Mesodermal cell (in vitro differentiated cells): ENCODE results near the gene MAP4. TPM values are rescaled to one million over a fixed set of nuclear protein-coding genes. Genes with fewer than 3 reads are reported as not detected.
A peak's percentile ranks its signal among the peaks of the same experiment; 100 is the strongest.
"Not testable (repeated sequence)": the region's sequence is repeated elsewhere in the genome, so short reads cannot be mapped to it uniquely, and the experiment has no call there.

Source experiments
- H3K27ac ChIP-seq: 2 replicates; pipeline ENCODE4 v1.7.0; 2013; ENCODE audit warnings: mild to moderate bottlenecking, low read depth, low read length, moderate library complexity; ENCODE audit not compliant: severe bottlenecking
- H3K36me3 ChIP-seq: 2 replicates; pipeline ENCODE4 v1.7.1; 2013; ENCODE audit warnings: mild to moderate bottlenecking, low read length, moderate library complexity; ENCODE audit not compliant: control insufficient read depth, insufficient read depth
- H3K4me1 ChIP-seq: one replicate; pipeline ENCODE4 v1.7.1; 2013; ENCODE audit warnings: mild to moderate bottlenecking, low read length; ENCODE audit not compliant: insufficient read depth, control insufficient read depth, poor library complexity, severe bottlenecking
- H3K4me3 ChIP-seq: 2 replicates; pipeline ENCODE4 v1.7.0; 2013; ENCODE audit warnings: low read length, control low read depth, mild to moderate bottlenecking; ENCODE audit not compliant: insufficient read depth, poor library complexity, severe bottlenecking; ENCODE audit errors: extremely low read depth
- H3K9me3 ChIP-seq: 2 replicates; pipeline ENCODE4 v1.7.1; 2013; ENCODE audit warnings: mild to moderate bottlenecking, low read length, moderate library complexity; ENCODE audit not compliant: control insufficient read depth
- WGBS, 2 experiments: methylation state at CpG; one replicate each; pipeline ENCODE4 v1.1.5; 2013; ENCODE audit warnings: missing lambda C conversion rate in 2 of 2; ENCODE audit not compliant: insufficient coverage in 2 of 2; 5-methylcytosine and 5-hydroxymethylcytosine counted together
- polyA plus RNA-seq, 2 experiments: library from polyadenylated mRNA; stranded (reverse); fragments of 50-300 nt; gene quantifications; one replicate each; pipeline ENCODE4 v1.2.3, GENCODE V29; 2013

The MAP4 gene, protein sequence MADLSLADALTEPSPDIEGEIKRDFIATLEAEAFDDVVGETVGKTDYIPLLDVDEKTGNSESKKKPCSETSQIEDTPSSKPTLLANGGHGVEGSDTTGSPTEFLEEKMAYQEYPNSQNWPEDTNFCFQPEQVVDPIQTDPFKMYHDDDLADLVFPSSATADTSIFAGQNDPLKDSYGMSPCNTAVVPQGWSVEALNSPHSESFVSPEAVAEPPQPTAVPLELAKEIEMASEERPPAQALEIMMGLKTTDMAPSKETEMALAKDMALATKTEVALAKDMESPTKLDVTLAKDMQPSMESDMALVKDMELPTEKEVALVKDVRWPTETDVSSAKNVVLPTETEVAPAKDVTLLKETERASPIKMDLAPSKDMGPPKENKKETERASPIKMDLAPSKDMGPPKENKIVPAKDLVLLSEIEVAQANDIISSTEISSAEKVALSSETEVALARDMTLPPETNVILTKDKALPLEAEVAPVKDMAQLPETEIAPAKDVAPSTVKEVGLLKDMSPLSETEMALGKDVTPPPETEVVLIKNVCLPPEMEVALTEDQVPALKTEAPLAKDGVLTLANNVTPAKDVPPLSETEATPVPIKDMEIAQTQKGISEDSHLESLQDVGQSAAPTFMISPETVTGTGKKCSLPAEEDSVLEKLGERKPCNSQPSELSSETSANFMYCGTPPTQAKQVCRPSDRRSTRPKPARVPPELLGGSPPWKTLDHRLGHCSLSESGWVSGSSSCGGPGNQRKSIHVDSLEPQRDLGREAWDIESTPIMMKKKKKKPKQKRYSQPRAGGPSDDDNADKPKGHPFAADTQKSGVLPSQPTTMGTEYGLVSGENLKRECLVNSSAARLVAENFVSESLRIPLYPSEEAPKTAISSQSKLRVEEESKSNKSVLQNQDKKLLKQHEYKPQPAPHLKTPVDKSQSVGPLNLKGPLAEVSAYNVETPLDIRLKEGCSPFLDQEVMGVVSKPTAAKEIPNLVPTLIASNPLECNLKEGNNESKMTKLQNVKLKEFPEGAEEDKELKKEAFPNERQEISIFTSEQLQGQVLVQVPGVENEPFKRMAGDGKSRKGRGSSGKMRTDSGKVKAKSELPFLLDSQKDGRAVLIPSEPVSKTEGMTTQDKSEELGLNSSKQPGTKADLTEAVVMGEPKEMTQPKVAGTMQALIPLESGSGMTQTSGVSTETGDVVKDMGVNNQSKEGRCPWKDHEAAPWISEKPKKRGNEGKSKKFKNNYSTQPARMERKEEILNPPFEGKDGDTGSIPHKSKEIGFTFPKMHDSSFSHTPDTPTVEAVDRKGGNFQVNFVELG (N-terminal part only)
- polyA plus RNA-seq (2013, experiment 1 of 2): 183 TPM
- 168 TPM for polyA plus RNA-seq (2013, experiment 2 of 2)

- H3K9me3 ChIP-seq: no peaks in the 10 kb centered on the region
- 96 to 100% methylated on average over 2 to 3 of the region's 4 CpGs for WGBS, 2 experiments
- peaks cover 32% of the 10 kb centered on the region for H3K4me1 ChIP-seq
- no peak within 1 kb of the TSS for H3K4me3 ChIP-seq
- peak within 1 kb of the TSS; percentile 84 for H3K27ac ChIP-seq
- H3K36me3 ChIP-seq: peaks cover 33% of the 10 kb centered on the region
Measured at GRCh38 chr3:48016301-48016973, at the start of gene MAP4. MAP4 (minus strand) TSS chr3:48016416; CDS start chr3:47998860, 17,556 bp downstream.

GRCh38 chr3:48065035-48065434 is 48.8 kb upstream of the MAP4 start:
- H3K27ac ChIP-seq: no peak overlapping the region
- 80% methylated on average over 1 of the region's 1 CpG; no CpG with 5 or more reads in 1 of the 2 experiments for WGBS, 2 experiments
- no peak overlapping the region for H3K4me3 ChIP-seq
- H3K9me3 ChIP-seq: peaks cover 2% of the 10 kb centered on the region
- peaks cover 48% of the 10 kb centered on the region for H3K36me3 ChIP-seq
- H3K4me1 ChIP-seq: peaks cover 5% of the 10 kb centered on the region

GRCh38 chr3:48064292-48064829 is 48.1 kb upstream of the MAP4 start:
- H3K27ac ChIP-seq: no peak overlapping the region
- WGBS, 2 experiments: 92 to 100% methylated on average over 1 of the region's 3 CpGs
- H3K9me3 ChIP-seq: peaks cover 8% of the 10 kb centered on the region

DNA sequence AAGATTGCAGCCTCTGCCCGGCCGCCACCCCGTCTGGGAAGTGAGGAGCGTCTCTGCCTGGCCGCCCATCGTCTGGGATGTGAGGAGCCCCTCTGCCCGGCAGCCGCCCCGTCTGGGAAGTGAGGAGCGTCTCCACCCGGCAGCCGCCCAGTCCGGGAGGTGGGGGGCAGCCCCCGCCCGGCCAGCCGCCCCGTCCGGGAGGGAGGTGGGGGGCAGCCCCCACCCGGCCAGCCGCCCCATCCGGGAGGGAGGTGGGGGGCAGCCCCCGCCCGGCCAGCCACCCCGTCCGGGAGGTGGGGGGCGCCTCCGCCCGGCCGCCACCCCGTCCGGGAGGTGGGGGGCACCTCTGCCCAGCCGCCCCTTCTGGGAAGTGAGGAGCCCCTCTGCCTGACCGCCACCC is 45.4 kb upstream of the MAP4 start:
- WGBS, 2 experiments: 95% methylated on average over 13 of the region's 33 CpGs; no CpG with 5 or more reads in 1 of the 2 experiments
- H3K4me1 ChIP-seq, H3K27ac ChIP-seq, H3K9me3 ChIP-seq, H3K4me3 ChIP-seq: not testable (repeated sequence)
- peaks cover 49% of the 10 kb centered on the region for H3K36me3 ChIP-seq

More at GRCh38 chr3:48064292-48064829, 48.1 kb upstream of the MAP4 start:
- Histone ChIP-seq H3K4me1 (peaks cover 5% of the 10 kb centered on the region), H3K36me3 (peaks cover 47% of the 10 kb centered on the region), H3K4me3 (no peak overlapping the region)

DNA sequence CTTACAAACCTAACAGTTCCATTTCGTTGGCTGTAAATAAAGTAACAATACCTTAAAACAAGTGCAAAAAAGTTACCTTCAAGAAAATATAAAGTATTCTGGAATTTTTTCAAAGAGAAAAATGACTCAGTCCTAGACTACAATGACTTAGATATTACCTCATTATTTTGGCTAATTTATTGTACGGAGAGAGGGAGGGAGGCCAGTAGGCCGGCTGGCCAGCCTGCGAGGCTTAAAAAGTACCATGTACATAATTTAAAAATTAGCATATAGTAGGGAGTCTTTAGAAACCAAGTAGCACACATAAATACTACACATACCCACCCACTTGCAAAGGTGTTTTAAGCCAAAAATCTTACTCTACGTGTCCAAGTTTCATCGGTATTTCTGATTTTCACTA is 41.9 kb upstream of the MAP4 start:
- Histone ChIP-seq H3K4me1 (no peaks in the 10 kb centered on the region), H3K27ac (no peak overlapping the region), H3K9me3 (peaks cover 8% of the 10 kb centered on the region), H3K4me3 (no peak overlapping the region), H3K36me3 (peaks cover 44% of the 10 kb centered on the region)
- WGBS, 2 experiments: 100% methylated on average over 2 of the region's 6 CpGs; no CpG with 5 or more reads in 1 of the 2 experiments

DNA sequence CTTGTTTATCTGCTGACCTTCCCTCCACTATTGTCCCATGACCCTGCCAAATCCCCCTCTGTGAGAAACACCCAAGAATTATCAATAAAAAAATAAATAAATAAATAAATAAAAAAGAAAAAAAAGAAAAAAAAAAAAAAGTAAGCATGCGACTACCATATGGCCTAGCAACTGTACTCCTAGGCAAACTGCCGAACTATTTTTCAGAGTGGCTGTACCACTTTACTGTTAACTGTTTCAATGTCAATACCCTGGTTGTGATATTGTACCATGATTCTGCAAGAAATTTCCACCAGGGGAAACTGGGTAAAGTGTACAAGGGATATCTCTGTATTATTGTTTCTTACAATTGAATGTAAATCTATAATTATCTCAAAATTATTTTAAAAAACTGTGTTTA is 41.3 kb upstream of the MAP4 start:
- Histone ChIP-seq H3K4me1 (no peaks in the 10 kb centered on the region), H3K4me3 (no peak overlapping the region), H3K9me3 (peaks cover 8% of the 10 kb centered on the region), H3K36me3 (peaks cover 41% of the 10 kb centered on the region), H3K27ac (no peak overlapping the region)
- no CpG with 5 or more reads among the region's 2 CpGs for WGBS, 2 experiments

- no peak overlapping the region for H3K4me3 ChIP-seq
- no peak overlapping the region for H3K27ac ChIP-seq
- no peaks in the 10 kb centered on the region for H3K9me3 ChIP-seq
- no peaks in the 10 kb centered on the region for H3K4me1 ChIP-seq
- H3K36me3 ChIP-seq: peaks cover 75% of the 10 kb centered on the region
Measured at GRCh38 chr3:48047841-48048464, 31.7 kb upstream of the MAP4 start.

GRCh38 chr3:48042071-48042760 is 26.0 kb upstream of the MAP4 start:
- Histone ChIP-seq H3K4me1 (peaks cover 13% of the 10 kb centered on the region), H3K27ac (peak overlapping the region; percentile 49), H3K9me3 (no peaks in the 10 kb centered on the region), H3K4me3 (no peak overlapping the region), H3K36me3 (peaks cover 30% of the 10 kb centered on the region)
- WGBS, 2 experiments: 89 to 94% methylated on average over 2 of the region's 3 CpGs

DNA sequence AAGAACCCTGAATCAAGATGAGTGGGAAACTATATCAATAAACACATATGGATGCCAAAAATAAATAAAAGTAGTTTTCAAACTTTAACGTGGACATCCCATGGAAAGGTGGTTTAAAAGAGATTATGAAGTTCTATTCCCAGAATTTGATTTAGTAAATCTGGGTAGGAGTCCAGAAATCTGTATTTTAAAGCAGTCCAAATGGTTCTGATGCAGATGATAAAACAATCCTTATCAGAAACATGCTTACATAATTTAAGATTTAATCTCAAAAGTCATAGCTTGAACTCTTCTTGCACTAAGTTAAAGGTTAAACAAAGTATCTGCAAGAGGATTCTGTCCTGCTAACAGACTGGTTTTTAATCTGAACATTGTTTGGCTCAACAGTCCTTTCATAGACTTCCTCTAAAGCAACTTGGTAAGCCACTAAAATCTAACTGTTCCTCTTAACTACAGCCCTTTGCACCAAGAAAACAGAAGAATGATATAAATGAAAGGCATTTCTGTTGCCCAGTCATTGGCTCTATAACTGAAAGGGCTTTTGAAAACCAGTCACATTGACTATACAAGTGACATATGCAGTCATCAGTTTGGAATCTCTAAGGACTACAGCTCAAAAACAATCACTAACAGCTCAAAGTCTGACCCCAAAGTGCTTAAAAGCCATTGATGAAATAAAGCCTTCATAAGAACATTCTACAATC is 23.4 kb upstream of the MAP4 start:
- no CpG with 5 or more reads among the region's 1 CpG for WGBS, 2 experiments
- peak overlapping the region; percentile 98 for H3K27ac ChIP-seq
- no peak overlapping the region for H3K4me3 ChIP-seq
- H3K9me3 ChIP-seq: no peaks in the 10 kb centered on the region
- H3K4me1 ChIP-seq: peaks cover 23% of the 10 kb centered on the region
- H3K36me3 ChIP-seq: peaks cover 16% of the 10 kb centered on the region
